ENCODE data around the gene ARHGEF28. TPM values are rescaled to one million over a fixed set of nuclear protein-coding genes. Genes with fewer than 3 reads are reported as not detected.

ARHGEF28 gene
- total RNA-seq, 4 donors from 2014 or later, result 9.8 to 18.7 (median 18.6) TPM

DNA sequence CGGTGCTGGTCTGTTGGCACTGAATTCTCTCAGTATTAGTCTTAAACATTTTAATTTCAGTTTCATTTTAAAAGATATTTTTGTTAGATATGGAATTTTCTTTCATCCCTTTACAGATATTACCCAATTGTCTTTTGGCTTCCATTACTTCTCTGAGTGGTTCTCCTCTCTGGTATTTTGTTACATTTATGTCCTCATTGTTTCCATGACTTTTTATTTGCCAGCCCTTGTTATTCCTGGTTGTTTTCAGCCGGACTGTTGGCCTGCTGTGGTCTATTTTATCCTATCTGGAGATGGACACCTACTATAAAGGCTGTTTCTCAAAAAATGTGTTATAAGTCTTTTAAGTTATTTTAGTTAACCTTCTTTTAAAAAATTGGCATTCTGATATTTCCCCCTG is 117.2 kb downstream of the ARHGEF28 start:
- no peak for DNase-seq
- H3K36me3 ChIP-seq, result no peaks in the 10 kb centered on the region
- intact Hi-C loops (cut with DNase I; ENCODE audit: low total_unique reads), result no loop called here
- H3K4me1 ChIP-seq, result peaks cover 4 to 23% (median 17%) of the 10 kb centered on the region in 4 donors
- WGBS, 2 donors (ENCODE audit: low coverage in 1 of 2), result 66 to 68% methylated on average over 2 of the region's 2 CpGs
- TF ChIP-seq, protein P1, sequence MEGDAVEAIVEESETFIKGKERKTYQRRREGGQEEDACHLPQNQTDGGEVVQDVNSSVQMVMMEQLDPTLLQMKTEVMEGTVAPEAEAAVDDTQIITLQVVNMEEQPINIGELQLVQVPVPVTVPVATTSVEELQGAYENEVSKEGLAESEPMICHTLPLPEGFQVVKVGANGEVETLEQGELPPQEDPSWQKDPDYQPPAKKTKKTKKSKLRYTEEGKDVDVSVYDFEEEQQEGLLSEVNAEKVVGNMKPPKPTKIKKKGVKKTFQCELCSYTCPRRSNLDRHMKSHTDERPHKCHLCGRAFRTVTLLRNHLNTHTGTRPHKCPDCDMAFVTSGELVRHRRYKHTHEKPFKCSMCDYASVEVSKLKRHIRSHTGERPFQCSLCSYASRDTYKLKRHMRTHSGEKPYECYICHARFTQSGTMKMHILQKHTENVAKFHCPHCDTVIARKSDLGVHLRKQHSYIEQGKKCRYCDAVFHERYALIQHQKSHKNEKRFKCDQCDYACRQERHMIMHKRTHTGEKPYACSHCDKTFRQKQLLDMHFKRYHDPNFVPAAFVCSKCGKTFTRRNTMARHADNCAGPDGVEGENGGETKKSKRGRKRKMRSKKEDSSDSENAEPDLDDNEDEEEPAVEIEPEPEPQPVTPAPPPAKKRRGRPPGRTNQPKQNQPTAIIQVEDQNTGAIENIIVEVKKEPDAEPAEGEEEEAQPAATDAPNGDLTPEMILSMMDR (IDR thresholded peaks at IDR 0.05), result no peak
- TF ChIP-seq EP300 (IDR thresholded peaks at IDR 0.05; ENCODE audit: low read depth) (no peak), POLR2AphosphoS5 (IDR thresholded peaks at IDR 0.05) (no peak), POLR2A (IDR thresholded peaks at IDR 0.05) (no peak)
- H3K27me3 ChIP-seq, result no peaks in the 10 kb centered on the region
- no peaks in the 10 kb centered on the region for H3K9me3 ChIP-seq
- in situ Hi-C loops (cut with MboI; ENCODE audit: low pct_ligation_motif_present in 1 of 4, low pct_unique_long_range_greater_than_20kb in 1 of 4, low sequenced_read_pairs in 3 of 4), result no loop called here
- no peak overlapping the region for H3K4me3 ChIP-seq
- no peak overlapping the region for H3K27ac ChIP-seq

DNA sequence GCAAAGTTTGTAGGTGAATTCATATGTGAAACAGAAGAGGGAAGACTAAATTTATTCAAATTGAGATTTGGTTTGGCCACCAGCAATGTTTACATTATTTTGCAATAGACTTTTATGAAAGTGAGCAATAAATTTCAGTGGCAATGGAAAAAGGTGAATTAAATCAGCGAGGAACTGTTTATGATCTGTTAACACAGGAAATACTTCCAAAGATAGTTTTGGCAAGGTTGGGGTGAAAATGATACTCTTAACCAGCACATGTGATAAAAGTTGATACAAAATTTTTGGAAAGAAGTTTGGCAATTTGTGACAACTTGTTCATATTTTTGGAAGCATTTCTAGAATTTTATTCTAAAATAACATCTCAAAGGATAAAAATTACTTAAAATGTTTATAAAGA is 119.8 kb downstream of the ARHGEF28 start:
- Histone ChIP-seq H3K9me3 (no peaks in the 10 kb centered on the region), H3K36me3 (no peaks in the 10 kb centered on the region), H3K27ac (no peak overlapping the region), H3K4me3 (no peak overlapping the region), H3K27me3 (no peaks in the 10 kb centered on the region), H3K4me1 (peaks cover 6 to 38% (median 17%) of the 10 kb centered on the region in 4 donors)
- TF ChIP-seq POLR2AphosphoS5 (IDR thresholded peaks at IDR 0.05) (no peak), POLR2A (IDR thresholded peaks at IDR 0.05) (no peak)
- TF ChIP-seq, protein P1 (IDR thresholded peaks at IDR 0.05), result no peak
- WGBS, 2 donors (ENCODE audit: low coverage in 1 of 2), result 25 to 26% methylated on average over 1 of the region's 1 CpG
- in situ Hi-C loops (cut with MboI; ENCODE audit: low pct_ligation_motif_present in 1 of 4, low pct_unique_long_range_greater_than_20kb in 1 of 4, low sequenced_read_pairs in 3 of 4), result no loop called here
- DNase-seq, result no peak
- intact Hi-C loops (cut with DNase I; ENCODE audit: low total_unique reads), result no loop called here

DNA sequence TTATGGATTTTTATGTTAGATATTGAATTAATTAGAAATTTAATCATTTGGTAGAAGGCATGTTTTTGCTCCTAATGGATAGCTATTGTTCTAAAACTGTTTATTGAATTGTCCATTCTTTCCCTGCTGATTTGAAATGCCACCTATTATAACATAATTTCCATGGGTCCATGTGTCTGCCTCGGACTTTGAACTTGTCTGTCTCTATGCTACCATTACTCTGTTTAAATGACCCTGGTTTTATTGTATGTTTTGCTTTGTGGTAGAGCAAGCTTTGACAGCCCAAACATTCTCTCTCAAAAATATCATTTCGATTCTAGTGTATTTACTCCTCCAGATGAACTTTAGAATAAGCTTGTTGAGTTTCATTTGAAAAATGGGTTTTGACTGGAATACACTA is 120.6 kb downstream of the ARHGEF28 start:
- intact Hi-C loops (cut with DNase I; ENCODE audit: low total_unique reads) (no loop called here), in situ Hi-C loops (cut with MboI; ENCODE audit: low pct_ligation_motif_present in 1 of 4, low pct_unique_long_range_greater_than_20kb in 1 of 4, low sequenced_read_pairs in 3 of 4) (no loop called here)
- Histone ChIP-seq H3K27ac (no peak overlapping the region), H3K4me3 (no peak overlapping the region), H3K36me3 (no peaks in the 10 kb centered on the region), H3K4me1 (peaks cover 6 to 38% (median 17%) of the 10 kb centered on the region in 4 donors), H3K27me3 (no peaks in the 10 kb centered on the region), H3K9me3 (no peaks in the 10 kb centered on the region)
- DNase-seq, result no peak
- 26 to 37% methylated on average over 2 of the region's 2 CpGs for WGBS, 2 donors (ENCODE audit: low coverage in 1 of 2)
- TF ChIP-seq POLR2A (IDR thresholded peaks at IDR 0.05) (no peak), EP300 (IDR thresholded peaks at IDR 0.05; ENCODE audit: low read depth) (no peak), POLR2AphosphoS5 (IDR thresholded peaks at IDR 0.05) (no peak)
- TF ChIP-seq, protein P1 (IDR thresholded peaks at IDR 0.05), result no peak

DNA sequence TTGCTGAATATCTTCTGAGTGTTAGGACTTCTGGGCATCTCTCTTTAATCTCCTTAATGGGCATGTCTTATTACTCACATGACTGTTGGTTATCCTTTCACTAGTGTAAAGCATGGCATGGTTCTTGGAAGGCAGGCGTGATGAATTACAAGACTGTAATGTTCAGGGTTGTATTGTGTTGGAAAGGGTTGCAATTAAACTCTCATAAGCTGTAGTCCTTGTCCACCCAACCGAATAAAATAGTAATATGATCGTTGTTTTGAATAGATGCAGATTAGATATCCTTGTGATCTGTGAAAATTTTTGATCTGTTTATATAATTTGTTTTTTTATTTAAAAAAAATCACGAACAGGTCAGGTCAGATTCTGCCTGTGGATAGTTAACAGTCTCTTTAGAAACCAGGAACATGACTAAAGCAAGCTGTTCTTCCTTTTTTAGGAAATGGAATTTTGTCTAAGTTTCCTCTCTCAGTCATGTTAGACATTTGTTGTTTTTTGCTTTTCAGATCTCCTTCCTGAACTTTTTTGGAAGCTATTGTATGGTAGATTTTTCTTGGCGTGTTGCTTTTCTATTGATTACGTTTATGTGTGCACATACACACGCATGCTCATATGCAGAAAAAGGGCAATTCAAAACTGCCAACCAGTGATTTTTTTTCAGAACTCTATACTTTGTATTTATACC is 121.8 kb downstream of the ARHGEF28 start:
- in situ Hi-C loops (cut with MboI; ENCODE audit: low pct_ligation_motif_present in 1 of 4, low pct_unique_long_range_greater_than_20kb in 1 of 4, low sequenced_read_pairs in 3 of 4), result no loop called here
- DNase-seq, result no peak
- H3K27me3 ChIP-seq, result no peaks in the 10 kb centered on the region
- no peaks in the 10 kb centered on the region for H3K36me3 ChIP-seq
- H3K9me3 ChIP-seq, result no peaks in the 10 kb centered on the region
- H3K27ac ChIP-seq, result peak overlapping the region in 2 of 4 donors; percentile 2 to 42
- H3K4me3 ChIP-seq, result no peak overlapping the region
- H3K4me1 ChIP-seq, result peaks cover 6 to 38% (median 17%) of the 10 kb centered on the region in 4 donors
- intact Hi-C loops (cut with DNase I; ENCODE audit: low total_unique reads), result no loop called here
- WGBS, 2 donors (ENCODE audit: low coverage in 1 of 2), result 63 to 75% methylated on average over 6 to 7 of the region's 7 CpGs
- no peak for TF ChIP-seq POLR2A (IDR thresholded peaks at IDR 0.05)
- TF ChIP-seq, protein P1 (IDR thresholded peaks at IDR 0.05), result no peak
- no peak for TF ChIP-seq POLR2AphosphoS5 (IDR thresholded peaks at IDR 0.05)
- no peak for TF ChIP-seq EP300 (IDR thresholded peaks at IDR 0.05; ENCODE audit: low read depth)
